Amygdala (tissue), 56 donors: ENCODE data around the gene RBFOX2.
"Not testable (repeated sequence)": the region's sequence is repeated elsewhere in the genome, so short reads cannot be mapped to it uniquely, and the experiment has no call there.

Experiments used
- DNase-seq, 56 donors: peaks; one replicate each; lab custom pipeline; 2025; lab: John Stamatoyannopoulos, UW

Gene RBFOX2

GRCh38 chr22:35838855-35839576, 189.6 kb downstream of the RBFOX2 start:
- DNase-seq, result peak in 10 of 56 donors; percentile 1 to 28 (median 8)

GRCh38 chr22:35837101-35837727, 191.4 kb downstream of the RBFOX2 start:
- DNase-seq, result no peak

- DNase-seq, result peak in 12 of 56 donors; percentile 3 to 35 (median 12)
These were observed 192.5 kb downstream of the RBFOX2 start for GRCh38 chr22:35835998-35836691.

GRCh38 chr22:35835267-35835997, 193.2 kb downstream of the RBFOX2 start:
- DNase-seq, result no peak

GRCh38 chr22:35834061-35834460, 194.6 kb downstream of the RBFOX2 start:
- no peak for DNase-seq

GRCh38 chr22:35830305-35830704, 198.3 kb downstream of the RBFOX2 start:
- no peak for DNase-seq

GRCh38 chr22:35824256-35824655, 204.4 kb downstream of the RBFOX2 start:
- no peak for DNase-seq

- DNase-seq, result no peak
These were observed 207.0 kb downstream of the RBFOX2 start for GRCh38 chr22:35821654-35822053.

- no peak for DNase-seq
These were observed 209.2 kb downstream of the RBFOX2 start for GRCh38 chr22:35819421-35819820.

- DNase-seq, result no peak
These were observed 209.7 kb downstream of the RBFOX2 start for GRCh38 chr22:35818897-35819296.

GRCh38 chr22:35812600-35812999, 216.0 kb downstream of the RBFOX2 start:
- no peak for DNase-seq

- no peak for DNase-seq
These were observed 217.0 kb downstream of the RBFOX2 start for GRCh38 chr22:35811670-35812069.

- DNase-seq, result no peak
These were observed 218.8 kb downstream of the RBFOX2 start for GRCh38 chr22:35809816-35810215.

- DNase-seq, result no peak
These were observed 220.2 kb downstream of the RBFOX2 start for GRCh38 chr22:35808377-35808776.

- not testable (repeated sequence) for DNase-seq
These were observed 222.0 kb downstream of the RBFOX2 start for GRCh38 chr22:35806668-35807067.

GRCh38 chr22:35805466-35805865, 223.2 kb downstream of the RBFOX2 start:
- DNase-seq, result no peak

- DNase-seq, result no peak
These were observed 224.2 kb downstream of the RBFOX2 start for GRCh38 chr22:35804421-35804820.

- no peak for DNase-seq
These were observed 225.7 kb downstream of the RBFOX2 start for GRCh38 chr22:35802885-35803284.

GRCh38 chr22:35801301-35801700, 227.3 kb downstream of the RBFOX2 start:
- not testable (repeated sequence) for DNase-seq

GRCh38 chr22:35799150-35799549, 229.5 kb downstream of the RBFOX2 start:
- DNase-seq, result no peak

GRCh38 chr22:35797411-35797810, 231.2 kb downstream of the RBFOX2 start:
- DNase-seq, result no peak
